HG03135 (cell line): ENCODE data around the gene PIEZO2.
A peak's percentile ranks its signal among the peaks of the same experiment; 100 is the strongest.

ENCODE experiments used
- ATAC-seq: cut with Tn5 transposase; IDR thresholded peaks from one replicate; pipeline ENCODE4 v1.9.1; 2021; ENCODE audit warnings: mild to moderate bottlenecking, moderate library complexity; ENCODE audit not compliant: unreplicated experiment

PIEZO2 gene

GRCh38 chr18:10705786-10706185, 443.6 kb downstream of the PIEZO2 start:
- ATAC-seq: no peak

- no peak for ATAC-seq
Measured at GRCh38 chr18:10705291-10705690, 444.1 kb downstream of the PIEZO2 start.

DNA sequence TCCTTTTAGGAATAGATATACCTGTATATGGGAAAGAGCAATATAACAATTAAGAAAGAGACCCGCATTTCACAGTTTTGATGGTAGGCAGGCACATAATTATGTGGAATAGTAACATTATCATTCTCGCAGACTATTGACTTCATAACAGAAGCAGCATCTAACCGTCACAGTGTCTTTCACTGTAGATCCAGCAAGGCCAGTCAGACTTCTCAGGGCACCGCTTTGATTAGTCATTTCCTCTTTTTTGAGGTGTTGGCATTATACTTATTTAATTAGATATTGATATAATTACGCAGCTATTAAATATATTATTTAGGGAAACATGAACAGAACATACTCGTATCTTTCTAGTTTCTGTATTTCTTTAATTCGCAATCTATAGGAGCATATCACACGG, 447.2 kb downstream of the PIEZO2 start:
- no peak for ATAC-seq

DNA sequence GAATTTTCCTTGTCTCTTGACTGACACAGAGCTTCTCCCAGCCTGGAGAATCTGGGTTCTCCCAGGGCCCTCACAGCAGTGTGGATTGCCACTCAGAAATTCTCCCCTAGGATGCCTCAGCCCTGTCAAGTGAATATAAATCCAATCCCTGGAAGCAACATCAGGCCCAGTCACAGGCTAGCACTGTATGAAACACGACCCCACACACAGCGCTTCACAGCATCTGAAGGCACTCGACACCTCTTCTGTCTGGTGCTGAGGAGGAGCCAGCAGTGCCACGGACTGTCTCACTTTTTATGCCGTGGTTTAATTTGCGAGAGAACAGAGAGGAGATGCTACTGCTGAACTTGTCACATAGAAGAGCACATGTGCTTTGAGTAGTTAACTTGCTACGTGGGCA, 459.0 kb downstream of the PIEZO2 start:
- no peak for ATAC-seq

- no peak for ATAC-seq
Measured at GRCh38 chr18:10690035-10690329, 459.4 kb downstream of the PIEZO2 start.

GRCh38 chr18:10689236-10690034, 459.9 kb downstream of the PIEZO2 start:
- no peak for ATAC-seq

DNA sequence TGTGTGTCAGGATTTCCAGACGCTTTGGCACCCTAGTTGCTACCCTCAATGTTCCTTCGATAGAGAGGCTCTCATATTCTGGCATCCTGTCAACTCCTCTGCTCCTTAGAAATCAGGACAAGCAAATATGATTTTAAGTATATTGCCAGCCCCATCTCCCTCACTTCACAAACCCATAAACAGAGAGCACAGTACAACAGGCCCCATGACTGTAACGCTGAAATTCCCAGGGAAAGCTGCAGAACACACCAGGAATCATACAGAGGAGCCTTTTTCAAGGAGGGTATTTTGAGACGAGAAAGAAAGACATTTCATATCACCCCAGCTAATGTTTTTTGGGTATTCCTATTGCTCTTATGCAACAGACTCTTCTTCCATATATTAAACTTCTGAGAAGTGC, 460.6 kb downstream of the PIEZO2 start:
- no peak for ATAC-seq

GRCh38 chr18:10687161-10687925, 462.0 kb downstream of the PIEZO2 start:
- ATAC-seq: no peak

DNA sequence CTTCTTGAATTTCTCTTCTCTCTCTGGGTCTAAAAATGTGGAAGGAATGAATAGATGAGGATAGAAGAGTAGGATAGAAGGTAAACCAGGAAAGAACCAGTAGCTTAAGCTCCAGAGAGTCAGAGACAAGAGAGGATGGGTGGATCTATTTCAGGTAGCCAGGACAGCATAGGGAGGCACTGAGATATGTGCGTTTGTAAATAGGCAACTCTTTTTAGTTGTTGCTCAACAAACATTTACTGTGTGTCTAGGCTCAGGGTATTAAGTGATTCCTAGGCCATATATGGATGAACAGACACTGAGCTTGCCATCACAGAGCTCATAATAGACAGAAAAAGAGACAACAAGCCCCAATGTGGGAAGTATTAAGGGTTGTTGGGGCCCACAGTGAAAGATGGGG, 463.1 kb downstream of the PIEZO2 start:
- no peak for ATAC-seq

- no peak for ATAC-seq
Measured at GRCh38 chr18:10685484-10685883, 463.9 kb downstream of the PIEZO2 start.

DNA sequence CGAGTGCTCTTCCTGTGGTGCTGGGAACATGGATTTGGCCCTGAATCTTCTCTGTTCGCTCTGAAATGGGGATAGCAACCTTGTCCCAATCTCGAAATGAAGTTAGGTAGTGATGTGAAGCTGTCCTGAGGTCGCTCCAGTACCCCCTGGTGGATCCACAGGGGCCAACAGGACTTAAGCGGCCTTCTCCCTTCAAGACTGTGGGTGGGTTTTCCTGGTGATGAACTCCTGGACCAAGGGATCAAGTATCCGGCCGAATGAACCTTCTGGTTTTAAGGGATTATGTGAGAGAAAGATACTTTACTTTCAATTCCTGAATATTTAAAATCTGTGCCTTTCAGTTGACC, 467.0 kb downstream of the PIEZO2 start:
- no peak for ATAC-seq

DNA sequence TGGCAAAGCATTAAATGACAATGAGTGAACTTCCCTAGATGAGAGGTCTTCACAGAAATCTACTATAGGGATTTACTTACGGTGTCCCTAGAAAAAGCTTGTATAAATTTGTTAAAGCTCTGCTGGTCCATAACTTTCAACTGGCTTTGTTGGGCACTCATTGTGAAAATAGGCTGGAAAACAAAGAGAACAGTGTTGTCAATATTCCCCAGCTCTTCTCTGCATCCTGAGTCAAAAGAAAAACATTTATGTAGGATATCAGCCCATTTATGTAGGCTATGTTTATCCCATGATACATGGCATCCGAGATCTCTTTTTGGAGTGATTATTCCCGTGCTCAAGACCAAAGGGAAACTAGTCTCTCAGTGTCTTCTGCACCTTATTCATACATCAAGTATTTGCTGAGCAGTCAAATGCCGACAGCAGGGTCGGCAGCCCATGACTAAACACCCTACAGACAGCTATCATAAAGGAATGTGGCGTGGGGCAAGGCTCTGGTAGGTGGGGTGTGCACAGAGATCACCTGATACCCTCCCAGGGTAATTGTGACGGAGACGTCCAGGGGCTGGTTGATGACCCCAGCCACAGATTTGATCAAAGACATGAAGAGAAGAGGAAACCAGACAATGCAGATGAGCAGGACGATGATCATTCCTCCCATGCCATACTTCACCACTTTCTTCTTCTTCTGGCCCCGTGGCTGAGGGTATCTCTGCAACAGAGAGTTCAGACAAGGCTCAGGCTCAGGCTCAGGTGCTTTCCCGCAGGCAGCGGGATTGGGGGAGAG, 467.6 kb downstream of the PIEZO2 start:
- ATAC-seq: no peak

GRCh38 chr18:10680271-10680596, 469.1 kb downstream of the PIEZO2 start:
- ATAC-seq: no peak

- no peak for ATAC-seq
Measured at GRCh38 chr18:10679557-10680270, 469.7 kb downstream of the PIEZO2 start.

GRCh38 chr18:10671441-10671840, 477.9 kb downstream of the PIEZO2 start:
- no peak for ATAC-seq

DNA sequence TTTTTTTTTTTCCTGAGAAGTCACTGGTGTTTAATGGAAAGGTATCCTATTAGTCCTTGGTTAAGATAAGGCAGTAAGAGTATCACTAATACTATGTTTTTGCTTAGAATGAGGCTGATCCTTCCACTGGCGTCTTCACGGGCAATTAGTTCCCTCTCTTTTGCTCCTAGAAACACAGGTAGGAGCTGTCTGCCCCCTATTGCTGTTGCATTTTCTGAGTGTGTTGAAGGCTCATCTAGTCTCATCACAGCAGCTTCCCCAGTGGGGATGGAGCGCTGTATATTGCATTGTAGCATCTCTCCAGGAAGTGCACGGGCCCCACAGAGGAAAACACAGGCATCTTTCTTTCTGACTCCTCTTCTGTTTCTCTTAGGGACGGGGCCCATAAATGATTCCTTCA, 478.5 kb downstream of the PIEZO2 start:
- ATAC-seq: no peak

DNA sequence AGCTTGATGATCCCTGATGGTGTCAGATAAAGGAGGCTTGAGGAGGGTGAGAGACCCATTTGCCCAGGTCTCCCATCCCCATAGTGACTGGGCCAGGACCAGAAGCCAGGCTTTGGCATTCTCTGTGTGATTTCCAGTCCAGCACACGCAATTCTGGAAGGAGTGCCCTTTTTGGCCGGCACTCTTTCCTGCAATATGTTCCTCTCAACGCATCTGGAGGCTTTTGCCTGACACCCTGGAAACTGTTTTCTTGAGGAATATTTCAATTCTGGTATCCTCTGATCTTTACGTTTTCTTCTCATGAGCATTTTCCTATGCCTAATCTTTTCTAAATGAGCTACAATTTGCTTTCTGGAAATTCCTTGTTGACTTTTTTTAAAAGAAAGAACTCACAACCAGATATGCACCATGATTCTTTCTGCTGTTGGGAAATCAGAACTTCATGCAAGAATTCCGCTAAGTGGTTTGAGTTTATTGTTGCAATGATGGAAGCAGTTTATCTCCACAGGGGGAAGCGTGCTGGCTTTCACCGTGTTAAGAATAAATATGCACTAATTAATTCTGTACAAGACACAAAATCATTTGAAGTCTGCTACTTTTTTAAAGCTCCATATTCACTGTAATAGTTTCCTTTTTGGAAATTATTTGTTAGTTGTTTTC, 479.8 kb downstream of the PIEZO2 start:
- no peak for ATAC-seq

DNA sequence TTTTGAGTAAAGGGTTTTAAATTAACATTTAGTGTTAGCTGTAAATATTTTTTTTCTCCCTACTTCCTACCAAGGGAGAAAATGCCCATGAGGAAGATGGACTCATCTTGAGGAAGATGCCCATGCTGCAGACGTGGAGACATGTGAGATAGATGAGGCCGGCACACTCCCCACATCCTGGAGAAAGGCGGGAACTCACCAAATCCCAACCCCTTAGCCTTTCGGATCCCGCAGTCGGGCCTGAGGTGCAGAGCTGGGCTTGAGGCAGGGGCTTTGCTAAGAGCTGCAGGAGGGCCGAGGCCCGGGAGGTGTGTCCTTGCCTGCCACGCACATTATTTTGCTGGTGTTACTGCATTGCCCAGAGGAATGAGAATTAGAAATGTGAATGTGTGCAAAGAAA, 485.6 kb downstream of the PIEZO2 start:
- no peak for ATAC-seq

- ATAC-seq: no peak
Measured at GRCh38 chr18:10661317-10661716, 488.1 kb downstream of the PIEZO2 start.

DNA sequence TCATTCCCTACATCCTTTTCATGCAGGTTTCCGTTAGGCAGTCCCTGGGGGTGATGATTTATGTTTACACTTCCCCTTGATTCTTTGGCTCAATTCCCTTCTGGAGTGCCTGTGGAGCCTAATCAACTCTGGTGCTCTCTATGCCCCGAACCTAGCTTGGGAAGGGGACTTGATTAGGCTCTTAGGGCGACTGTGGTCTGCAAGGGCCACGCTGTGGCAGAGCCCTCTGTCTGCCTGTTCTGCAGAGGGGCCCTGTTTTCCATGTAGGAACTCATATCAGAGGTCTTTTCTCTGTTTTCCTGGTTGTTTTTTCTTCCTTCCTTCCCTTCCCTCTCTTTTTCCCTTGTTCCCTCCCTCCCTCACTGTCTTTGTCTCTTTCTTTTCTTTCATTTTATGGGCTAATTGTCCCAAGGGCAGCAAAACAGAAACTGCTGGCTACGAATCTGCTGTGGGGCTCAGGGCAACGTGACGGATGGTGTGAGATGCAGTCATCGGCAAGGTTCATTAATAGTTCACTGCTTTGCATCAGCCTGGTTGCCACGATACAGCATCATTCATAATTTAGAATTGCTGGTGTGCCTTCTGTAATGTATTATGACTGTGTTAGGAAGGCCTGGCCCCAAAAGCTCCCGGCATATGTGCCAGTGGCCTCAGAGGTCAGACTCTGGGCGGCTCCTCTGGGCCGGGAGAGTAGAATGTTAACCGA, 489.0 kb downstream of the PIEZO2 start:
- peak; percentile 62 for ATAC-seq
